Neural progenitor cell (in vitro differentiated cells): ENCODE measurements around the gene RASGRP1. TPM values are rescaled to one million over a fixed set of nuclear protein-coding genes. Genes with fewer than 3 reads are reported as not detected.

Experiments used
- DNase-seq: peaks from one replicate; pipeline ENCODE4 v3.0.0-alpha.2; 2016; ENCODE audit warnings: low spot score
- H2AFZ ChIP-seq: fragments of 200-600 bp; sonication (generic); replicated peaks from 2 replicates; pipeline ENCODE4 v1.6.1; 2016; ENCODE audit warnings: antibody characterized with exemption
- H3F3A ChIP-seq: fragments of 200-600 bp; sonication (generic); 2 replicates; pipeline ENCODE4 v1.6.1; 2016; ENCODE audit warnings: antibody characterized with exemption, low read depth
- H3K27ac ChIP-seq: fragments of 200-600 bp; sonication (generic); 2 replicates; pipeline ENCODE4 v1.5.1; 2016; ENCODE audit warnings: mild to moderate bottlenecking
- H3K27me3 ChIP-seq: fragments of 200-600 bp; sonication (generic); 2 replicates; pipeline ENCODE4 v1.6.1; 2016; ENCODE audit warnings: mild to moderate bottlenecking, moderate library complexity
- H3K36me3 ChIP-seq: fragments of 200-600 bp; sonication (generic); 2 replicates; pipeline ENCODE4 v1.5.1; 2016
- H3K4me1 ChIP-seq: fragments of 200-600 bp; sonication (generic); 2 replicates; pipeline ENCODE4 v1.6.1; 2016; ENCODE audit warnings: mixed run types
- H3K4me2 ChIP-seq: fragments of 200-600 bp; sonication (generic); 2 replicates; pipeline ENCODE4 v1.6.1; 2016
- H3K4me3 ChIP-seq: fragments of 200-600 bp; sonication (generic); 2 replicates; pipeline ENCODE4 v1.5.1; 2016
- H3K79me2 ChIP-seq: fragments of 200-600 bp; sonication (generic); 2 replicates; pipeline ENCODE4 v1.6.1; 2016; ENCODE audit warnings: low read depth
- H3K9ac ChIP-seq: fragments of 200-600 bp; sonication (generic); 2 replicates; pipeline ENCODE4 v1.6.1; 2016
- H3K9me3 ChIP-seq: fragments of 200-600 bp; sonication (generic); 2 replicates; pipeline ENCODE4 v1.5.1; 2016; ENCODE audit warnings: low read depth
- H4K20me1 ChIP-seq: fragments of 200-600 bp; sonication (generic); 2 replicates; pipeline ENCODE4 v1.6.1; 2016; ENCODE audit warnings: low read depth
- H3K27ac Mint-ChIP-seq: 3 replicates; pipeline ENCODE4 v1.8.0; 2021; ENCODE audit warnings: mixed read lengths
- H3K27me3 Mint-ChIP-seq: 2 replicates; pipeline ENCODE4 v1.8.0; 2022; ENCODE audit warnings: low read depth, mild to moderate bottlenecking, inconsistent platforms, moderate library complexity, mixed read lengths; ENCODE audit not compliant: insufficient read depth
- H3K36me3 Mint-ChIP-seq: 3 replicates; pipeline ENCODE4 v1.8.0; 2021; ENCODE audit warnings: mixed read lengths
- H3K4me1 Mint-ChIP-seq: 3 replicates; pipeline ENCODE4 v1.8.0; 2021; ENCODE audit warnings: mixed read lengths
- H3K4me3 Mint-ChIP-seq: 3 replicates; pipeline ENCODE4 v1.8.0; 2021; ENCODE audit warnings: mild to moderate bottlenecking, moderate library complexity, mixed read lengths
- H3K9me3 Mint-ChIP-seq: 3 replicates; pipeline ENCODE4 v1.8.0; 2020; ENCODE audit warnings: mixed read lengths
- EZH2 ChIP-seq: fragments of 200-600 bp; sonication (generic); IDR thresholded peaks from 2 replicates; pipeline ENCODE4 v1.6.1; 2017; ENCODE audit warnings: antibody characterized with exemption, mild to moderate bottlenecking, moderate library complexity
- EZH2phosphoT487 ChIP-seq: fragments of 200-600 bp; sonication (generic); IDR thresholded peaks from 2 replicates; pipeline ENCODE4 v1.6.1; 2017; ENCODE audit warnings: antibody characterized with exemption
- total RNA-seq: library from RNA; depleted of rRNA; stranded (reverse); fragments of >200 nt; gene quantifications from 2 replicates; pipeline ENCODE4 v1.2.3, GENCODE V29; 2015; ENCODE audit warnings: low replicate concordance
- TF ChIP-seq, protein P1 (sequence below): fragments of 200-600 bp; sonication (generic); IDR thresholded peaks from 2 replicates; pipeline ENCODE4 v1.5.1; 2017; ENCODE audit warnings: antibody characterized with exemption, mild to moderate bottlenecking

Gene RASGRP1
- total RNA-seq, 1 donor from 2014 or later = 2.5 TPM

DNA sequence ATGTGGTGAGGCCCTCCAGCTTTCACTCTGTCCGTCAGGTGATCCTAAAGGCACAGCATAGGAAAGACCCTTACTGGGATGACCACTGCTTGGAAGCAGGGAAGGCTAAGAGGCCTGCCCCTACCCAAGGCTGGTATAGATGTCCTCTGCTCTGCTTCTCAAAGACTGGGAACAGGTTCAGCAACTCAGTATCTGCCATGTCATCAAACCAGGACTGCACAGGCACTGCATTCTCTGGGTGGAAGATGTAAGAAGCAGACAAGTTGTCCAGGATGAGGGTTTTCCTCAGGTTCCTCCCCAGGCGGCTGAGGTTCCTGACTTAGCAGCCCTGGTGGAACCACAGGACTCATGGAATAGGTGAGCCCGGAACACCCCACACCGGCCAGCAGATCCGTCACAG, 106.0 kb downstream of the RASGRP1 start:
- Mint-ChIP-seq H3K27me3 (no peaks in the 10 kb centered on the region), H3K4me3 (no peak overlapping the region), H3K4me1 (peaks cover 6% of the 10 kb centered on the region), H3K9me3 (no peaks in the 10 kb centered on the region), H3K36me3 (peaks cover 6% of the 10 kb centered on the region), H3K27ac (no peak overlapping the region)
- Histone ChIP-seq H3K27me3 (no peaks in the 10 kb centered on the region), H3K4me1 (peaks cover 8% of the 10 kb centered on the region), H3K36me3 (no peaks in the 10 kb centered on the region), H3K79me2 (peaks cover 94% of the 10 kb centered on the region), H3K27ac (no peak overlapping the region), H3K4me2 (no peak overlapping the region), H2AFZ (no peak overlapping the region), H3K9ac (no peak overlapping the region), H3F3A (peaks cover 8% of the 10 kb centered on the region), H3K4me3 (no peak overlapping the region), H3K9me3 (no peaks in the 10 kb centered on the region), H4K20me1 (peaks cover 38% of the 10 kb centered on the region)
- TF ChIP-seq EZH2 (no peak), EZH2phosphoT487 (no peak)
- TF ChIP-seq, protein P1, sequence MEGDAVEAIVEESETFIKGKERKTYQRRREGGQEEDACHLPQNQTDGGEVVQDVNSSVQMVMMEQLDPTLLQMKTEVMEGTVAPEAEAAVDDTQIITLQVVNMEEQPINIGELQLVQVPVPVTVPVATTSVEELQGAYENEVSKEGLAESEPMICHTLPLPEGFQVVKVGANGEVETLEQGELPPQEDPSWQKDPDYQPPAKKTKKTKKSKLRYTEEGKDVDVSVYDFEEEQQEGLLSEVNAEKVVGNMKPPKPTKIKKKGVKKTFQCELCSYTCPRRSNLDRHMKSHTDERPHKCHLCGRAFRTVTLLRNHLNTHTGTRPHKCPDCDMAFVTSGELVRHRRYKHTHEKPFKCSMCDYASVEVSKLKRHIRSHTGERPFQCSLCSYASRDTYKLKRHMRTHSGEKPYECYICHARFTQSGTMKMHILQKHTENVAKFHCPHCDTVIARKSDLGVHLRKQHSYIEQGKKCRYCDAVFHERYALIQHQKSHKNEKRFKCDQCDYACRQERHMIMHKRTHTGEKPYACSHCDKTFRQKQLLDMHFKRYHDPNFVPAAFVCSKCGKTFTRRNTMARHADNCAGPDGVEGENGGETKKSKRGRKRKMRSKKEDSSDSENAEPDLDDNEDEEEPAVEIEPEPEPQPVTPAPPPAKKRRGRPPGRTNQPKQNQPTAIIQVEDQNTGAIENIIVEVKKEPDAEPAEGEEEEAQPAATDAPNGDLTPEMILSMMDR = no peak
- no peak for DNase-seq

DNA sequence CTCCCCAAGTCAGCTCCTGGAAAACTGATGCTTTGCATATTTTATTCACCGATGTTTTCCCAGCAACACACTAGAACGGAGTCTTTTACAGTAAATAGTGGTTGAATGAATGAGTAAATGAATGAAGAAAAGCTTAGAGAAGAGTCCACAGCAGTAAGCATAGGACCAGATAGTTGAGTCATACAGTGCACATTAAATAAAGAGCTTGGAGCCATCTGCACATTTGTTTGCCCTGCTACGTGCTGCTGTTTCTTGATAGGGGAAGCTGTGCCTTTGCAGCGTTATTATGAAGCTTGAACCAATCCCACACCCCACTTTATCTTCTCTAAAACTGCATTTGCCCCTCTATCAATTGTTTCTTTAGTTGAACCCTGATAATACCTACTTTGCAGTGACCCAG, 109.5 kb downstream of the RASGRP1 start:
- H3K4me3 ChIP-seq = peak overlapping the region; percentile 79
- no peaks in the 10 kb centered on the region for H3K36me3 ChIP-seq
- H3K79me2 ChIP-seq = peaks cover 58% of the 10 kb centered on the region
- H4K20me1 ChIP-seq = peaks cover 22% of the 10 kb centered on the region
- Mint-ChIP-seq H3K4me3 (peak overlapping the region; percentile 99), H3K27me3 (peaks cover 2% of the 10 kb centered on the region), H3K4me1 (peaks cover 6% of the 10 kb centered on the region), H3K27ac (peak overlapping the region; percentile 98), H3K36me3 (peaks cover 6% of the 10 kb centered on the region), H3K9me3 (no peaks in the 10 kb centered on the region)
- peaks cover 8% of the 10 kb centered on the region for H3K4me1 ChIP-seq
- H3K27me3 ChIP-seq = peaks cover 11% of the 10 kb centered on the region
- peak overlapping the region; percentile 96 for H3K4me2 ChIP-seq
- H3K9me3 ChIP-seq = no peaks in the 10 kb centered on the region
- no peak for DNase-seq
- peak overlapping the region; percentile 80 for H3K9ac ChIP-seq
- TF ChIP-seq, protein P1 = no peak
- TF ChIP-seq EZH2 = no peak
- TF ChIP-seq EZH2phosphoT487 = no peak
- H3F3A ChIP-seq = peaks cover 8% of the 10 kb centered on the region
- H2AFZ ChIP-seq = no peak overlapping the region
- no peak overlapping the region for H3K27ac ChIP-seq

DNA sequence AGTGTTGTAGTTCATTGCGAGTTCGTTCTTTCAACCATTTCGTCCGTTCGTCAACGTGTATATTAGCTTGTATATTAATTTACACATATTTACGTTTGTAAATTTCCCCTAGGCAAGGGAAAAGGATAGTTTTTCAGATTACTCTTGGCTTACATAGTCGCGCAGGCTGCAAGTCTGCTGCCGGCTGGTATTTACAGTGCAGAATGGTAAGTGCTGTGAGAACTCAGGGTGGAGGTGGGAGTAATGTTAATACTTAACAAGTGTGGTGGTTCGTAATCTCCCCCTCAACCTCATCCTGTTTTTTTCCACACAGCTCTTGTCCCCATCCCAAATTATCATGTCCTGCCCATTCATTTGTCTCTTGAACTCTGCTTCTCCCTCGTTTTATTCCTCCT, 109.9 kb downstream of the RASGRP1 start:
- peaks cover 6% of the 10 kb centered on the region for H3K4me1 Mint-ChIP-seq
- TF ChIP-seq EZH2phosphoT487 (no peak), EZH2 (no peak)
- TF ChIP-seq, protein P1 = no peak
- Histone ChIP-seq H4K20me1 (peaks cover 22% of the 10 kb centered on the region), H3K9ac (peak overlapping the region; percentile 80), H3K4me3 (peak overlapping the region; percentile 79), H3F3A (peaks cover 8% of the 10 kb centered on the region), H3K36me3 (no peaks in the 10 kb centered on the region), H3K9me3 (no peaks in the 10 kb centered on the region), H3K27me3 (peaks cover 15% of the 10 kb centered on the region), H3K27ac (peak overlapping the region; percentile 94), H3K4me1 (peaks cover 8% of the 10 kb centered on the region), H3K79me2 (peaks cover 54% of the 10 kb centered on the region), H3K4me2 (peak overlapping the region; percentile 96), H2AFZ (peak overlapping the region; percentile 98)
- peak overlapping the region; percentile 99 for H3K4me3 Mint-ChIP-seq
- DNase-seq = peak; percentile 32
- peaks cover 3% of the 10 kb centered on the region for H3K36me3 Mint-ChIP-seq
- H3K27me3 Mint-ChIP-seq = peaks cover 2% of the 10 kb centered on the region
- H3K27ac Mint-ChIP-seq = peak overlapping the region; percentile 98
- H3K9me3 Mint-ChIP-seq = no peaks in the 10 kb centered on the region
